MG63 (cell line): ENCODE data around the gene TMEM130. TPM values are rescaled to one million over a fixed set of nuclear protein-coding genes. Genes with fewer than 3 reads are reported as not detected.

ENCODE experiments used
- DNase-seq: peaks from one replicate; pipeline ENCODE4 v3.0.0-alpha.2; 2020
- H3K27me3 ChIP-seq: fragments of 250-450 bp; sonication (Bioruptor Pico); 2 replicates; pipeline ENCODE4 v1.5.1; 2020; ENCODE audit warnings: mild to moderate bottlenecking, moderate library complexity
- H3K36me3 ChIP-seq: fragments of 250-450 bp; sonication (Bioruptor Pico); 2 replicates; pipeline ENCODE4 v1.5.1; 2020; ENCODE audit warnings: mild to moderate bottlenecking, moderate library complexity
- H3K4me3 ChIP-seq: fragments of 250-450 bp; sonication (Bioruptor Pico); 2 replicates; pipeline ENCODE4 v1.5.1; 2020; ENCODE audit warnings: mild to moderate bottlenecking, moderate library complexity
- H3K9me3 ChIP-seq: fragments of 250-450 bp; sonication (Bioruptor Pico); 2 replicates; pipeline ENCODE4 v1.5.1; 2020; ENCODE audit warnings: mild to moderate bottlenecking, moderate library complexity
- total RNA-seq: library from RNA; depleted of rRNA; stranded (reverse); fragments of >200 nt; shearing (Covaris generic); gene quantifications from 2 replicates; pipeline ENCODE4 v1.2.3, GENCODE V29; 2014; ENCODE audit warnings: low replicate concordance

Gene TMEM130
- total RNA-seq, 1 experiment from 2014 or later, result 0.23 TPM

- Histone ChIP-seq H3K36me3 (no peaks in the 10 kb centered on the region), H3K4me3 (no peak overlapping the region), H3K9me3 (no peaks in the 10 kb centered on the region), H3K27me3 (no peaks in the 10 kb centered on the region)
- no peak for DNase-seq
Measured at GRCh38 chr7:98831641-98832221, 38.1 kb downstream of the TMEM130 start.

GRCh38 chr7:98830972-98831548 is 38.8 kb downstream of the TMEM130 start:
- no peak for DNase-seq
- no peaks in the 10 kb centered on the region for H3K9me3 ChIP-seq
- H3K36me3 ChIP-seq, result no peaks in the 10 kb centered on the region
- no peaks in the 10 kb centered on the region for H3K27me3 ChIP-seq
- H3K4me3 ChIP-seq, result no peak overlapping the region

- no peak for DNase-seq
- H3K4me3 ChIP-seq, result no peak overlapping the region
- no peaks in the 10 kb centered on the region for H3K27me3 ChIP-seq
Measured at GRCh38 chr7:98828368-98828767, 41.4 kb downstream of the TMEM130 start.

GRCh38 chr7:98827258-98827657 is 42.6 kb downstream of the TMEM130 start:
- Histone ChIP-seq H3K36me3 (no peaks in the 10 kb centered on the region), H3K9me3 (no peaks in the 10 kb centered on the region), H3K4me3 (no peak overlapping the region), H3K27me3 (no peaks in the 10 kb centered on the region)
- no peak for DNase-seq

More at GRCh38 chr7:98828368-98828767, 41.4 kb downstream of the TMEM130 start:
- Histone ChIP-seq H3K9me3 (no peaks in the 10 kb centered on the region), H3K36me3 (no peaks in the 10 kb centered on the region)

- no peaks in the 10 kb centered on the region for H3K9me3 ChIP-seq
- no peaks in the 10 kb centered on the region for H3K27me3 ChIP-seq
- DNase-seq, result peak; percentile 86
- H3K36me3 ChIP-seq, result no peaks in the 10 kb centered on the region
- no peak overlapping the region for H3K4me3 ChIP-seq
Measured at GRCh38 chr7:98826811-98827231, 43.0 kb downstream of the TMEM130 start.

GRCh38 chr7:98826387-98826786 is 43.4 kb downstream of the TMEM130 start:
- no peaks in the 10 kb centered on the region for H3K36me3 ChIP-seq
- no peak for DNase-seq
- H3K9me3 ChIP-seq, result no peaks in the 10 kb centered on the region
- no peak overlapping the region for H3K4me3 ChIP-seq
- H3K27me3 ChIP-seq, result no peaks in the 10 kb centered on the region

GRCh38 chr7:98823226-98823625 is 46.6 kb downstream of the TMEM130 start:
- no peak for DNase-seq
- H3K4me3 ChIP-seq, result no peak overlapping the region
- H3K27me3 ChIP-seq, result no peaks in the 10 kb centered on the region
- H3K9me3 ChIP-seq, result no peaks in the 10 kb centered on the region
- no peaks in the 10 kb centered on the region for H3K36me3 ChIP-seq

GRCh38 chr7:98821348-98821747 is 48.5 kb downstream of the TMEM130 start:
- Histone ChIP-seq H3K36me3 (no peaks in the 10 kb centered on the region), H3K27me3 (no peaks in the 10 kb centered on the region)

GRCh38 chr7:98816967-98817710 is 52.7 kb downstream of the TMEM130 start:
- DNase-seq, result no peak
- no peaks in the 10 kb centered on the region for H3K27me3 ChIP-seq
- no peak overlapping the region for H3K4me3 ChIP-seq
- H3K9me3 ChIP-seq, result no peaks in the 10 kb centered on the region
- no peaks in the 10 kb centered on the region for H3K36me3 ChIP-seq

More at GRCh38 chr7:98821348-98821747, 48.5 kb downstream of the TMEM130 start:
- Histone ChIP-seq H3K9me3 (no peaks in the 10 kb centered on the region), H3K4me3 (no peak overlapping the region)
- DNase-seq, result no peak

- H3K9me3 ChIP-seq, result no peaks in the 10 kb centered on the region
Measured at GRCh38 chr7:98816241-98816640, 53.6 kb downstream of the TMEM130 start.

GRCh38 chr7:98815313-98815712 is 54.5 kb downstream of the TMEM130 start:
- no peak for DNase-seq
- H3K36me3 ChIP-seq, result no peaks in the 10 kb centered on the region
- H3K9me3 ChIP-seq, result no peaks in the 10 kb centered on the region
- no peaks in the 10 kb centered on the region for H3K27me3 ChIP-seq
- no peak overlapping the region for H3K4me3 ChIP-seq

More at GRCh38 chr7:98816241-98816640, 53.6 kb downstream of the TMEM130 start:
- Histone ChIP-seq H3K4me3 (no peak overlapping the region), H3K36me3 (no peaks in the 10 kb centered on the region), H3K27me3 (no peaks in the 10 kb centered on the region)
- DNase-seq, result no peak

GRCh38 chr7:98811299-98811698 is 58.5 kb downstream of the TMEM130 start:
- H3K9me3 ChIP-seq, result no peaks in the 10 kb centered on the region
- no peaks in the 10 kb centered on the region for H3K36me3 ChIP-seq
- H3K4me3 ChIP-seq, result no peak overlapping the region
- no peaks in the 10 kb centered on the region for H3K27me3 ChIP-seq
- DNase-seq, result no peak

- H3K9me3 ChIP-seq, result no peaks in the 10 kb centered on the region
- H3K36me3 ChIP-seq, result no peaks in the 10 kb centered on the region
- H3K27me3 ChIP-seq, result no peaks in the 10 kb centered on the region
- DNase-seq, result no peak
- no peak overlapping the region for H3K4me3 ChIP-seq
Measured at GRCh38 chr7:98810153-98810802, 59.5 kb downstream of the TMEM130 start.

- no peaks in the 10 kb centered on the region for H3K27me3 ChIP-seq
- DNase-seq, result no peak
- no peaks in the 10 kb centered on the region for H3K36me3 ChIP-seq
- H3K4me3 ChIP-seq, result no peak overlapping the region
- no peaks in the 10 kb centered on the region for H3K9me3 ChIP-seq
Measured at GRCh38 chr7:98808751-98809460, 60.9 kb downstream of the TMEM130 start.

- Histone ChIP-seq H3K4me3 (no peak overlapping the region), H3K9me3 (no peaks in the 10 kb centered on the region), H3K36me3 (no peaks in the 10 kb centered on the region), H3K27me3 (no peaks in the 10 kb centered on the region)
- no peak for DNase-seq
Measured at GRCh38 chr7:98807068-98808048, 62.5 kb downstream of the TMEM130 start.
